NCI-H2196 treated with DMSO at 0.1 percent for 48 hours (cell line): ENCODE measurements around the gene PLAC9.
"Not testable (repeated sequence)": the region's sequence is repeated elsewhere in the genome, so short reads cannot be mapped to it uniquely, and the experiment has no call there.

Experiments used
- DNase-seq: peaks from one replicate; lab custom pipeline; 2025; ENCODE audit not compliant: unreplicated experiment; lab: John Stamatoyannopoulos, UW

The PLAC9 gene

GRCh38 chr10:80137920-80138319 is 5.4 kb downstream of the PLAC9 start:
- no peak for DNase-seq

DNA sequence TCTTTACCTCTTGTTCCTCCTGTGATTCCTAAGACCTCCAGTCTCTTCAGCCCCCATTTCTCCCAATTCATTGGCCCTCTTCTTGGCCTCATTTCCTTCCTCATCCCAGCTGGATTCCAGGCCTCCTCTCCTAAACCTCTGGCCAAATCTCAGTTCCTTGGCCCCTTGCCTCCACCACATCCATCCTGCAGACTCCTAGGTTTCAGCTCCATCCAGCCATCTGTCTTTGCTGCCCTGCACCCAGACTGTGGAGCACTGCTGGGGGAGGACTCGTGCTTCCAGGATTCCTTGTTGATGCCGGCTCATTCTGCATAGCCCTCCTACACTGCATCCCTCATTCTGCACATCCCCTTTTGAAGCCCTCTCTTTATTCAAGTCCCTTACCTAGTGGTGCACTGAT is 6.7 kb downstream of the PLAC9 start:
- DNase-seq = no peak

DNA sequence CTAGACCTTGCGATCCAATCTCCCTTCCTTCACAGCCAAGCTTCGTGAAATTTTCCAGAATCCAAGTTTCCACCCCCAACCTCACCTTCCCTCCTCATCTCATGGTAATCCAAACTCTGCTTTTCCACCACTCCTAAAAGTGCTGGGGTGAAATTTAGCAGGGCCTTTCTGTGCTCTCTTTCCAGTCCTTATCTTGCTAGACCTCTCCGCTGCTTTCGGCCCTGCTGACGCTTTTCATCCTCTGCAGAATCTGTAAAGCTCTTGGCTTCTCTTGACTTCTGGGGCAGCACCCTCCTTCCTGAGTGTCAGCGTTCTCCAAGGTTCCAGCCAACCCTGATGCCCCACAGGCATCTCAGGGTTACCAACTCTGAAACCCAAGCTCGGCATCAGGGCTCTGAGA is 7.7 kb downstream of the PLAC9 start:
- no peak for DNase-seq

- DNase-seq = no peak
Measured at GRCh38 chr10:80141696-80142460, 9.3 kb downstream of the PLAC9 start.

DNA sequence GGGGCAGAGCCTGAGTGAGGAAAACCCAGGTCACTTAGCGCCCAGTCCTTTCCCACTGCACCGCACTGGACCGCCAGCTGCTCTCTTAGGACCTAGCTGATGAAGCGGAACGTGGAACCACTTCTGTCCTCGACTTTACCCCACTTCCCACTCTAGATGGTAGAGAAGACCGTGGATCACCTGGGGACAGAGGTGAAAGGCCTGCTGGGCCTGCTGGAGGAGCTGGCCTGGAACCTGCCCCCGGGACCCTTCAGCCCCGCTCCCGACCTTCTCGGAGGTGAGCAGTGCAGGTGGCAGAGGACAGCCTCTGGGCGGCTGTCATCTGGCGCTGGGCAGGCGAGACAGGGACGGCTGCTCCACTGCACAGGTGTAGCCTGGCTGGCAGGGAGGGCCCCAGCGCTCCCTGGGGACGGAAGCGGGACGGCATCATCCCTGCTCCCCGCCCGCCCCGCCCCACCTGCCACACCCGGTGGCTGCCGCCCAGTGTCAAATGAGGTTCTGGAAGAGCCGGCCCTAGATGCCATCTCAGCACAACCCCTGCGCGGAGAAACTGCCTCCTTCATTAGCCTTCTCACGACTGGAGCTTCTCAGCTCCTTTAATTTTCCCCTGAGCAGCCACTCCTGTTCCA is 11.7 kb downstream of the PLAC9 start:
- peak; percentile 7 for DNase-seq

GRCh38 chr10:80144696-80145131 is 12.2 kb downstream of the PLAC9 start:
- no peak for DNase-seq

DNA sequence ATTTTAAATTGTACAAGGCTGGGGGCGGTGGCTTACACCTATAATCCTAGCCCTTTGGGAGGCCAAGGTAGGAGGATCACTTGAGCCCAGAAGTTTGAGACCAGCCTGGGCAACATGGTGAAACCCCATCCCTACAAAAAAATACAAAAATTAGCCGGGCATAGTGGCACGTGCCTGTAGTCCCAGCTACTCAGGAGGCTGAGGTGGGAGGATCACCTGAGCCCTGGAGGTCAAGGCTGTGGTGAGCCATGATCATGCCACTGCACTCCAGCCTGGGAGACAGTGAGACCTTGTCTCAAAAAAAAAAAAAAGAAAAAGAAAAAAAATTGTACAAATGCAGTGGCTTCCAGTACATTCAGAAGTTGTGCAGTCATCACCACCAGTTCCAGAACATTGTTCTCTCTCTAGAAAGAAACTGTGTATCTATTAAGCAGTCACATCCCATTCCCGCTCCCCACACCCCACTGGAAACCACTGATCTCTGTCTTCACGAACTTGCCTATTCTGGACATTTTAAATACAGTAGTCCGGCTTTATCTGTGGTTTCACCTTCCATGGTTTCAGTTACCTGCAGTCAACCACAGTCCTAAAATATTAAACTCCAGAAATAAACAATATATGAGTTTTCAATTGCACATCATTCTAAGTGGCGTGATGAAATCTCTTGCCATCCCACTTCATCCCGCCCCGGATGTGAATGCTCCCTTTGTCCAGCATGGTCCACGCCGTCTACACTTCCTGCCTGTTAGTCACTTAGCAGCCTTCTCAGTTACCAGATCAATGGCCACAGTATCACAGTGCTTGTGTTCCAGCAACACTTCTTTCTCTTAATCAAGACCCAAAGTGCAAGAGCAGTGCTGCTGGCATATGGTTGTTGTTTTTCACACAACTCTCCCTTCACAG is 13.1 kb downstream of the PLAC9 start:
- not testable (repeated sequence) for DNase-seq

GRCh38 chr10:80146918-80147317 is 14.4 kb downstream of the PLAC9 start:
- DNase-seq = no peak

- no peak for DNase-seq
Measured at GRCh38 chr10:80148166-80148805, 15.8 kb downstream of the PLAC9 start.

GRCh38 chr10:80149123-80149522 is 16.6 kb downstream of the PLAC9 start:
- DNase-seq = no peak

- no peak for DNase-seq
Measured at GRCh38 chr10:80150172-80150571, 17.6 kb downstream of the PLAC9 start.

DNA sequence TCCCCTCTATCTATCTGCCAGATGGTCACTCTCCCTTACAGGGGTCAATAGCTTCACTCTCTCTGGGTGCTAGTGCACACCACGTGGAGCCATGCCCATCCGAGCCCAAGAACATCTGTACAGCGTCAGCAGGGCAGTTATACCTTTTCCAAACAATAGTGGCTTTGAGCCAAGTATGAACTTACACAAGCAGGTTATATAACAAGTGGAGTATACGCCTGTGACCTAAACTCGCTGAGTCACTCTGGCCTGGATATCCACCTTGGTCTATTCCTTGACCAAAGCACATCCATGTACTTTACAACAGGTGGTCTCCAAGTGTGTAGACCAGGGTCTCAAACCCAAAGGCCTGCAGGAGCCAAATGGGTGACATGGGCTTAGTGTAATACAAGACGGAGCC is 20.3 kb downstream of the PLAC9 start:
- no peak for DNase-seq

DNA sequence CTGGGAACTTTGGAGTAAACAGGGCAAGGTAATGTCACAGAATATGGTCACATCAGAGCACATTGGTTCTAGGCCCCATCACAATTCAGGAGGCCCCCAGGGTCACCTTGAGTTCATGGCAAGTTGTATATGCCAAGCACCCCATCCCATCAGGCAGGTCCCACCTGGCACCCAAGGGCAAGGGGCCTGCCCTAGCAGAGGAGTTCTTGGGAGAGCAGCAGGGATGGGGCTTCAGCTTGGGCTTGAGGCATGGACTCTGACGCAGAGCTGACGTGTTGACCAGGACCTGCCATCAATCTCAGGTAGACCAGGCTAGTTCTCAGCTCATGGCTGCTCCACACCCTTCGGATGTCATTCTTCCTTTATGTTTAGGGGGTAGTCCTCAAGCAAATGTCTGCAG is 20.9 kb downstream of the PLAC9 start:
- no peak for DNase-seq

DNA sequence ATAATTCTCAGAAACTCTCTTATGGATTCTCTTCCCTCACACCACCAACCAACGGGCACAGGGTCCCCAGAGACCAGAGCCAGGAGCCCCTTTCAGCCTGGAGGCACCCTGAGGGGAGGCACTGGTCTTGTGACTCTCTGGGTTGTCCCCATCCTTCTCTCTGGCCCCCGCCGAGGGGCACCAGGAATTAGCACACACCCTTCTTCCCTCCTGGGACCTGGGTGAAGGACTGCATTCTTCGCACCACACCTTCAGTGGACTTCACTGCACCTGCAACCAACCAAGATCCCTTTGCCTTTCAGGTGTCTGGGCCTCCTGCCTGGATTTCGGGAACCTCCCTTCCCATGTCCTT is 22.1 kb downstream of the PLAC9 start:
- no peak for DNase-seq

DNA sequence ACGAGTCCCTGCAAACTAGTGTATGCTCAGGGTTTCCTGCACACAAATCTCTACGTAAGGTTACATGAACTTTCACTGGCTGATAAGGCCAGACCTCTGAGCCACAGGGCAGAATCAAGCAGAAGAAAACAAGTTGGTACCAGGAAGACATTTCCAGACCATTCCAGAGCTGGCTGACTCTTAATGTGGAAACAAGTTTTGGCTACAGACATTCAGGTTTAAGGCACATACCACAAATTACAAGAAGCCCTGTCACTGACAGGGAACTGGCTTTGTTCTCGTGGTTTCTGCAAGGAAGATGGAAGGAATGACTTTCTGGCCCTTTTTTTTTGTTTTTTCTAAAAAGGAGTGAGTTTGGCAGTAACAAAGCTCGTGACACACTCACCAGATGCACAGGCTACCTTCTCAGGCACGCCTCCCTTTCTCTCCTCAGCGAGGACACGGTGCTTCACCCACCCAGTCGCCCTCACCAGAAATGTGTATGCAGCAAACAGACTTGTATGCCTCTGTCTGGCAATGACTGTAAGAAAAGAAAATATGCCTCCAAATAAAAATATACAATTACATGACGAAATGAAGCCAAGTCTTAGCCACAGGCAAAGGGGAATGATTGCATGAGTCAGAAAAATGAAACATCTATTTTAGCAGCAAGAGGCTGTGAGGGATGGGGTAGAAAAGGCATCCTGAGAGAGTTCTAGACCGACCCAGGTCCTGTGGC is 22.6 kb downstream of the PLAC9 start:
- no peak for DNase-seq

GRCh38 chr10:80155696-80156215 is 23.2 kb downstream of the PLAC9 start:
- no peak for DNase-seq

- no peak for DNase-seq
Measured at GRCh38 chr10:80156216-80156615, 23.7 kb downstream of the PLAC9 start.

- no peak for DNase-seq
Measured at GRCh38 chr10:80157561-80157960, 25.0 kb downstream of the PLAC9 start.

GRCh38 chr10:80158126-80158525 is 25.6 kb downstream of the PLAC9 start:
- no peak for DNase-seq

DNA sequence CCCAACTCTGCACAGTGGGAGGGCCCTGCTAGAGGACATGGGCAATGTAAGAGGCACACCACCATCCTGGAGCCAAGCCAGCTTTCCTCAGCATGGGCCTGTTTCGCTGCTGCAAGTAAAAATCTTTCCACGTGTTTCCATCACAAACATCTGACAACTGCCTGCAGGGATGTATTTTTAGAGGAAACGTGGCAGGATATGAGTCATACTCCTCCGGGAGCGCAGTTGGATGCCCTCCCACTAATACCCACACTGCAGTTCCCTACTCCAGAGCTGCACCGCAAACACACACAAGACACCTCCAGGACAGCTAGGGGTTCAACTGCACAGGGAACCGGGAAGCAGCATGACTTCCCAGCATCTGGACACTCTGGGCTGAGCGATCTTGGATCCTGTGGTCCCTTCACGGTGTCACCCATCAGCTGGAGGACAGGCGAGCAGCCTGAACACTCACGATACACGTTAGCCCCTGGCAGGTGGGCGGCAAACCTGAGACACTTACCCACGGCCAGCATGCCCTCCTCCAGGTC is 26.1 kb downstream of the PLAC9 start:
- peak; percentile 39 for DNase-seq
